PFSK-1 (cell line): ENCODE results near the gene MAP7D2.

ENCODE experiments used
- FOXP2 ChIP-seq: optimal IDR thresholded peaks from 2 replicates; pipeline ENCODE3; 2011; ENCODE audit warnings: borderline replicate concordance, control low read depth, inconsistent platforms; ENCODE audit not compliant: insufficient read depth; ENCODE audit errors: extremely low read length, extremely low read depth
- POLR2AphosphoS5 ChIP-seq: IDR thresholded peaks from 2 replicates; pipeline ENCODE4 v1.6.1; 2012; ENCODE audit warnings: low read depth, mild to moderate bottlenecking, control low read depth, low read length, moderate library complexity
- REST ChIP-seq, 2 experiments: IDR thresholded peaks; 2 replicates each; pipeline versions ENCODE4 v1.6.1 to v1.8.0; 2011 to 2012; ENCODE audit warnings: low read depth in 2 of 2, low read length in 2 of 2, control low read depth in 1 of 2, inconsistent platforms in 1 of 2, mild to moderate bottlenecking in 1 of 2, moderate library complexity in 1 of 2; ENCODE audit not compliant: insufficient read depth in 1 of 2
- SIN3A ChIP-seq: IDR thresholded peaks from 2 replicates; pipeline ENCODE4 v1.6.1; 2012; ENCODE audit warnings: mild to moderate bottlenecking, low read length, moderate library complexity, borderline replicate concordance; ENCODE audit not compliant: insufficient read depth
- TAF1 ChIP-seq: IDR thresholded peaks from 2 replicates; pipeline ENCODE4 v1.6.1; 2012; ENCODE audit warnings: low read length, control low read depth, borderline replicate concordance; ENCODE audit not compliant: insufficient read depth

MAP7D2 gene

GRCh38 chrX:20128670-20129069 is 12.0 kb upstream of the MAP7D2 start:
- no peak for TF ChIP-seq TAF1

- TF ChIP-seq TAF1 = no peak
- TF ChIP-seq REST (IDR thresholded peaks at IDR 0.05; ENCODE audit: insufficient read depth in 1 of 2, low read depth in 2 of 2, low read length in 2 of 2) = no peak
- TF ChIP-seq FOXP2 = no peak
- no peak for TF ChIP-seq POLR2AphosphoS5
- TF ChIP-seq SIN3A = no peak
These were observed 8.3 kb upstream of the MAP7D2 start for GRCh38 chrX:20124964-20125363.

- no peak for TF ChIP-seq POLR2AphosphoS5
- TF ChIP-seq TAF1 = no peak
- no peak for TF ChIP-seq SIN3A
- TF ChIP-seq REST (IDR thresholded peaks at IDR 0.05; ENCODE audit: insufficient read depth in 1 of 2, low read depth in 2 of 2, low read length in 2 of 2) = no peak
- no peak for TF ChIP-seq FOXP2
These were observed 1.5 kb upstream of the MAP7D2 start for GRCh38 chrX:20118065-20118824.

GRCh38 chrX:20116087-20116576 is 575 bp downstream of the MAP7D2 start:
- TF ChIP-seq TAF1 = no peak
- TF ChIP-seq SIN3A = no peak
- TF ChIP-seq FOXP2 = no peak
- TF ChIP-seq POLR2AphosphoS5 = no peak
- no peak for TF ChIP-seq REST (IDR thresholded peaks at IDR 0.05; ENCODE audit: insufficient read depth in 1 of 2, low read depth in 2 of 2, low read length in 2 of 2)

GRCh38 chrX:20112022-20112774 is 4.5 kb downstream of the MAP7D2 start:
- TF ChIP-seq SIN3A (no peak), TAF1 (no peak), REST (IDR thresholded peaks at IDR 0.05; ENCODE audit: insufficient read depth in 1 of 2, low read depth in 2 of 2, low read length in 2 of 2) (no peak), FOXP2 (no peak), POLR2AphosphoS5 (no peak)
